Eye (tissue), 1 donor: ENCODE results near the gene ANGEL1.

Experiments
- DNase-seq: peaks from one replicate; pipeline ENCODE4 v3.0.0-alpha.2; 2015

Gene ANGEL1, protein sequence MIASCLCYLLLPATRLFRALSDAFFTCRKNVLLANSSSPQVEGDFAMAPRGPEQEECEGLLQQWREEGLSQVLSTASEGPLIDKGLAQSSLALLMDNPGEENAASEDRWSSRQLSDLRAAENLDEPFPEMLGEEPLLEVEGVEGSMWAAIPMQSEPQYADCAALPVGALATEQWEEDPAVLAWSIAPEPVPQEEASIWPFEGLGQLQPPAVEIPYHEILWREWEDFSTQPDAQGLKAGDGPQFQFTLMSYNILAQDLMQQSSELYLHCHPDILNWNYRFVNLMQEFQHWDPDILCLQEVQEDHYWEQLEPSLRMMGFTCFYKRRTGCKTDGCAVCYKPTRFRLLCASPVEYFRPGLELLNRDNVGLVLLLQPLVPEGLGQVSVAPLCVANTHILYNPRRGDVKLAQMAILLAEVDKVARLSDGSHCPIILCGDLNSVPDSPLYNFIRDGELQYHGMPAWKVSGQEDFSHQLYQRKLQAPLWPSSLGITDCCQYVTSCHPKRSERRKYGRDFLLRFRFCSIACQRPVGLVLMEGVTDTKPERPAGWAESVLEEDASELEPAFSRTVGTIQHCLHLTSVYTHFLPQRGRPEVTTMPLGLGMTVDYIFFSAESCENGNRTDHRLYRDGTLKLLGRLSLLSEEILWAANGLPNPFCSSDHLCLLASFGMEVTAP

DNA sequence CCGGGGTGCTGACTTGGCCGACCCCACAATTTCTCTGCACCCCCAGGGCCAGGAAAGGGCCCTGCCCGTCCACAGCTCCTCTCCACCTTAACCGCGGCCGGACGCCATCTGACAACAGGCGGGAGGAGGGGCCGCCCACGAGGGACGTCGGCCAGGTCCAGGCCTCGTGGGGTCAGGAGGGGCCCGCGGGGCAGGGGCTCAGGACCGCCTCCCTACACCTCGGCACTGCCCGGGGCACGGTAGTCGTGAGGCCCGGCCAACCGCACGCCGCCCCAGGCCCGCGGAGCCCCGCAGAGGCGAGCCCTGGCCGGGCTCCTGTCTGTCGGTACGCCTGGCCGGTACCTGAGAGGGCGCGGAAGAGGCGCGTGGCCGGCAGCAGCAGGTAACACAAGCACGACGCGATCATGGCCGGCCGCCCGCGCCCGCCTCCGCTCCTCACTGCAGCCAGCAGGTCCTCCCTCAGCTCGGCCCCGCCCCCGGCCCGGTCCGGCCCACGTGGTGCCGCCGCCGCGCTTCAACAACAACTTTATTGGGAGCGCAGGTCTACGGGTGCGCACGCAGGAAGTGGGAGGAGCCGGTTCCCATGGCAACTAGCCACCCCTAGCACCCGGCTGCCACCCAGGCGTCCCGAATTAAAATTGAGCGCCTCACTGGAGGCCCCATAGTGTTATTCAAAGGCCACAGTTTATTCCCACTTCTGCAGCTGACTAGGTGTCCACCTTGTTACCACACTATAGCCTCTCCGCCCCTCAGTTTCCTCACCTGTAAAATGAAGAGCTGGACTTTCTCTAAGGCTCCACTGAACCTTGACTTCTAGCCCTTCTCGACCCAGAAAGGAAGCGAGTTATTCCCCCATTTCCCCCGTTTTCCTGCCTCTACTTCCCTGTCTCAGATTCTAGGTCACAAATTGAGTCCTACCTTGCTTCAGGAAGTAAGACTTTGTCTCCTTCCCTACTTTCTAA lies at the start of gene ANGEL1:
Gene ANGEL1, minus strand, starts transcription at position 461 of the 962 bp plus-strand sequence. Its CDS starts 55 bp downstream, at position 406.
- DNase-seq, result peak; percentile 99

DNA sequence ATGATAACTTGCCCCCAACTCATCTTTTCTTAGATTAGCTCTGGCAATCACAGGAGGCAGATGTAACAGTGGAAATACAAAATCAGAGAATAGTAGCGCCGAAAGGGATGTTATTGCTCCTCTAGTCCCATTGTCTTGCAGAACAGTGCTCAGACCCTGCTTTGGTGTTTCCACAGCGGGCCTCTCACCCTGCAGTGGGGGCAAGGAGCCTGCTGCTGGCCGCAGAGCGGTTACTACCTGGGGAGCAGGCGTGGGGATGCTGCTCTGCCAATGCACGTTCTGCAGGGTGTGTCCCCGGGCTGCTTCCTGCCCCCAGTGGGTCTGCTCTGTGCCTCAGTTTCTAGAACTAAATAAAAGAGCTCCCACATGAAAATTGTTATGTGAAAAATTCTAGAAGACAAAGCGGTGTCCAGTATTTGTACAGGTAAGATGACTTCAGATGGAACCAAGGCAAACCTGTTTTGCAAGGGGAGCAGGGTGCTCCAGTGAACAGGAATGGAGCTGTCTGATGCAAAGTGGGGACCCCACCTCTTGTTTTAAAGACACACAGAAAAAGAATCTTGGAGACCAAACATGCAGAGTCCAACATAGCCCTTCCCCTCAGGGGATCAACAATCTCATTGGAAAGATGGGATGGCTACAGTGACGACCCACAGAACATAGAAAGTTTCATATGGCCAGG lies 49.0 kb upstream of the ANGEL1 start:
- no peak for DNase-seq

DNA sequence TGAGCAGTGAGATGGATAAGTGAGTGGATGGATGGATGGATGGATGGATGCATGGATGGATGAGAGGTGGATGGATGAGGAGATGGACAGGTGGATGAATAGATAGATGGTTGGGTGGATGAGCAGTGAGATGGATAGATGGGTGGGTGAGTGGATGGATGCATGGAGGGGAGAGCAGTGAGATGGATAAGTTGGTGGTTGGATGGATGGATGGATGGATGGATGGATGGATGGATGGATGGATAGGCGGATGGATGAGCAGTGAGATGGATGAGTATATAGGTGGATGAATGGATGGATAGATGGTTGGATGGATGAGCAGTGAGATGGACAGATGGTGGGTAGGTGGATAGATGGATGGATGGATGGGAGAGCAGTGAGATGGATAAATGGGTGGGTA lies 44.1 kb upstream of the ANGEL1 start:
- DNase-seq, result no peak

DNA sequence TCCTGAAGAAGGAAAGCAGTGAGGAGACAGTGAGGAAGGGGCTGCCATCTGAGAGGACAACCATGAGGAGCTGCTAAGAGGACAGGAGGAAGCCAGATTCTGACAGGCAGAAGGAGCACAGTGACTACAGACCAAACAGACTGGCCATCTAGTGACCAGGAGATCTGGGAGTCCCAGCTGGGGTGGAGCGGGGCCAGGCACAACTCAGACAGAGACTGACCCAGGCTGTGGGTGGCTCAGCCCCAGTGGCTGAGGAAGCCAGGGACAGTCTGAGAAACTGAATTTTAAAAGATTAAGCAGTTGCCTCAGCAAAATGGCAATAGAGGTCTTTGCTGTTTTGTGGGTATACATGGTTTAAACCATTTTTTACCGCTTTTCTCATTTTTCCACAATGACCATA lies 42.4 kb upstream of the ANGEL1 start:
- no peak for DNase-seq

DNA sequence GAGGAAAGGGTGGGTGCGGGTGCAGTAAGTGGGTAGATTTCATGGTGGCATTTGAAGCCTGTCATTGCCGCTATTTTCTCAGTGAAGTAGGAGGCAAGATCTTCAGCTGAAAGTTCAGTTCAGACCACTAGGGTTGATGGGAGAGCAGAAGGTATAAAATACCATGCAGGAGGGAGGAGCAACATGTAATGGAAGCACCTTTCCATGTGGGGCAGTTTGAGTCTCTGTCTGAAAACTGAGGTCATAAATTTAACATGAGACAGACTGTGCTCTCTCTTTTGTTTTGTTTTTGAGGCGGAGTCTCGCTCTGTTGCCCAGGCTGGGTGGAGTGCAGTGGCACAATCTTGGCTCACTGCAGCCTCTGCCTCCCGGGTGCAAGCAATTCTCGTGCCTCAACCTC lies 36.2 kb upstream of the ANGEL1 start:
- no peak for DNase-seq

DNA sequence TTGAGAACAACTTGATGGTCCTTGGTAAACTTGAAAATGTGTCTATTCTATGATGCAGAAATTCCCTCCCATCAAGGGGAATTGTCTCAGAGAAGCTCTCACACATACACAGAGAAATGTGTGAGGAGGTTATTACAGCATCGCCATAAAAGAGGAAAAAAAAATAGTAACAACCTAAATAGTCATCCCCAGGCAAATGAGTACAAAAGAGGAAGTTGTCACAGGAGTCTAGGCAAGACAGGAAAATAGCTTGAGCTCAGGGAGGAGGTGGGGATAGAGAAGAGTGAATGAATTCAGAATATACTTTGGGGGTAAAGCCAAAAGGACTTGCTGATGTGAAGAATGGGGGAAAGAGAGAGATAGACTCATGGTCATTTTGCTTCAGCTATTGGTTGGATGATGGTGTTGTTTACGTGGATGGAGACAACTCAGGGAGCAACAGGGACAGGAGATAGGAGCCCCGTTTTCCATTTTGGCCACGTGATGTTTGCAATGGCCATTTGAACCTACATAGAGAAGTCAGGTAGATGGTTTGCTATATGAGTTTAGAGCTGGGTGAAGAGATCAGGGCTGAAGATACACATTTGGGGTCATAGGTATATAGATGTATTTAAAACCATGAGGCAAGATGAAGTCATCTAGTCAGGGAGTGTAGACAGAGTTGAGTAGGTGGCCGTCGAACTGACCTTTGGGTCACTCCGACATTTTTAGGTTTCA lies 33.8 kb upstream of the ANGEL1 start:
- no peak for DNase-seq

DNA sequence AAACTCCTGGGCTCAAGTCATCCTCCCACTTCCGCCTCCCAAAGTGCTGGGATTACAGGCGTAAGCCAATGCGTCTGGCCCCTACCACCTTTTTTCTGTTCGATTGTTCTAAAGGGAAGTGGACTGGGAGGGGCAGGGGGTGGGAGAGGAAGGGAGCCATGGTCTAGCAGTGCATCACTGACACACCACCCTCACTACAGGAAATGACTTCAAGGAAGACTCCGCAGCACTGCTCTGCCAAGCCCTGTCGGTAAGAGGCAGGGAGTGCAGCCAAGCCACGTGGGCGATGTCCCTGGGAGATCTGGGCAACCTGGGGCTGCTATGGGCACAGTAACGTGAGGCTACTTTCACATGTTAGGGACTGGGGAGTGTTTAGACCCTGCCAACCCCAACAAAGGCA lies 31.5 kb upstream of the ANGEL1 start:
- DNase-seq, result no peak

DNA sequence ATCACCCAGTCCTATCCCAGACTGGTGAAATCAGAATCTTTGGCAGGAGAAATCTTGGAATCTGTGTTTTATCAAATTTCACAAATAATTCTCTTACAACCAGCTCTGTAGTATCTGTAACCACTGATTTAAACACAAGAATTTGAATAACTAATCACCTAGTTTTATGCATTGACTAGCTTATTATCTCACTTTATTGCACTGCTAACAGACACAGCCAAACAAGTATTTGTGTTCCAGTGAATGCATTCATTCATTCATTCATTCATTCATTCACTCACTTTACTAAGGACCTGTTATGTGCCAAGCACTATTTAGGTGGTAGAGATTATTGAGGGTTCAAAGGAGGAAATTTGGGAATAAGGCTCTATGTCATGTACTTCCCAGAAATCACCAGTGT lies 29.7 kb upstream of the ANGEL1 start:
- no peak for DNase-seq

DNA sequence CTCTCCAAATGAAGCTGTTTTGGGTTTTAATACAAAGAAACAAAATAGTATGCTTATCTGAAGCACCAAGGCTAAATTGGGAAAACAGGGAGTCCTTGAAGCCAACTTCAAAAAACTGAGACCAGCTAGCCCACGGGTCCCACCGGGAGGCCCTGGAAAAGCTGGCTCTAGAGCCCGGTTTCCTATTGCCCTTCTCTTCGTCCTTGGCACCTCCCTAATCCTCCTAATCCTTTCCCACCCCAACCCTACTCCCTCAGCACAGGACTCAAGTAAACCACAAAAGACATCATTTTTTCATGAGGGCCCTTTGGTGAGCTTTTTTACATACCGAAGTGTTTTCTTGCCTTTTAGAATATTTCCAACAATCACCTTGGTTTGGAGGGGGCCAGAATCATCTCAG lies 24.8 kb upstream of the ANGEL1 start:
- no peak for DNase-seq

DNA sequence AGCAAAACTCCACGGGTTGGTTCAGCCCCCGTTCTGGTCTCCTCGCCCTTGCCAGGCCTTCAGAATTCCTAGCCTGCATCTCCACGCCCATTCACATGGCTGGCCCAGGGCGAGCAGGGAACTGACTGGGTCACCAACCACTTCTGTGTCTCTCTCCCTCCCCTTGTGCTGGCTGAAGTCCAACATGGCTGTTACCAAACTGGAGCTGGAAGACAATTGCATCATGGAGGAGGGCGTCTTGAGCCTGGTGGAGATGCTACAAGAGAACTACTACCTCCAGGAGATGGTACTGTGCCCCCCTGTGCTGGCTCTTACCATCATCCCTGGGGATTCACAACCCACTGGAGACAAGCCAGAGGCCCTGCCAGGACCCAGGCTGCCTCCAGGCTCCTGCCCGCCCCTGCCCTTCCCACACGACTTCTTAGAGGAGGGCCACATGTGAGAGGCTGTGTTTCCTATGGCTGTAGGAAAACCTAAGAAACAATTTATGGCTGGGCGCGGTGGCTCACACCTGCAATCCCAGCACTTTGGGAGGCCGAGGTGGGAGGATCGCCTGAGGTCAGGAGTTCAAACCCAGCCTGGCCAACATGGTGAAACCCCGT lies 23.4 kb upstream of the ANGEL1 start:
- no peak for DNase-seq

DNA sequence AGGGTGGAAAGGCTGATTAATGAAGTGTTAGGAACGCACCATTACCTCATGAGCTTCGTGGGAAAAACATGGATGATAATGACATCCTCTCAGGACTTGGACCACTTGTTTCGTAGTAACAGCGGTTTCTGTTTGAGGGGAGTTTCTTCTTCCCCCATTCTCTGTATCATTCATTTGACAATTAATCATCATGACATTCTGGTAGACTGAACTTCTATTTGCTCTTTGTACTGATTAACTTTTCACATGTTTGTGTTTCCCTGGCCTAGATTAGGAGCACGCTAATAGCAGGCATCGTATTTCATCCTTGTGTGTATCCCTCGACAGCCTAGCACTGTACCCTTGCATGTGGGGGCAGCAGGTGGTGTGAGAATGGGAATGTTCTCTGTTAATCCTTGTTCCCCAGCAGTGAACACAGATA lies 21.6 kb upstream of the ANGEL1 start:
- DNase-seq, result peak; percentile 60

DNA sequence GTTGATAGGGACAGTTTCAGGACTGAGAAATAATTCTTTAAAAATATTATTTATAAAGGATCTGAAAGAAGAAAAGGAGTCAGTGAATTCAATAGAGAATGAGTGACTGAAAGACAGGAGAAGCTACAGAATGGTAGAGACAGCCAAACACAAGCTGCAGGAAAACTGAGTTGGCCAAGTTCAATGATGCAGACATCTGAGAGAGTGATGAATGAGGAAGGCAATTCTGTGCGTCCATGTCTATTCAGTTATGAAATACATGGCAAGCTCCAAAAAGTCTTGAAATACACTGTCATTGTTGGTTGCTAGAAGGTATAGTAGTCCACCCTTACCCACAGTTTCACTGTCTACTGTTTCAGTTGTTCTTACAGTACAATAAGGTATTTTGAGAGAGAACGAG lies 20.3 kb upstream of the ANGEL1 start:
- no peak for DNase-seq

DNA sequence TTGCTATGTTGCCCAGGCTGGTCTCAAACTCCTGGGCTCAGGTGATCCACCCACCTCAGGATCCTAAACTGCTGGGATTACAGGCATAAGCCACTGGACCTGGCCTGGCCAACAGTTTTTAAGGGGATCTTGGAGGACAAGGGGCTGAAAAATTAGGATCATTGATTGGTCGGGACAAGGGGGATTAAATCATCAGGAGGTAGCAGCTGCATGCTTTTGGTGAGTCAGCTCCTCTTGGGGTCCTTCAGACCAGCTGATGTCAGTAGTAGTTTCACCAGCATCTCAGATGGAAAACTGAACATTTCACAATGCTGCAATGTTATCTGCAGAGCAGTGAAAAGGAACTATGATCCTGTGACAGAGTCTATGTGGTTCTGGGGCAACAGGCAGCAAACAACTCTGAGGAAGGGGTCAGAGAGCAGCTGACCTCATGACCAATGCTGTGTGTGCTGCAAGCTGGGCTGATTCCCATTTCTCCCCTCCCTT lies 19.9 kb upstream of the ANGEL1 start:
- DNase-seq, result no peak

DNA sequence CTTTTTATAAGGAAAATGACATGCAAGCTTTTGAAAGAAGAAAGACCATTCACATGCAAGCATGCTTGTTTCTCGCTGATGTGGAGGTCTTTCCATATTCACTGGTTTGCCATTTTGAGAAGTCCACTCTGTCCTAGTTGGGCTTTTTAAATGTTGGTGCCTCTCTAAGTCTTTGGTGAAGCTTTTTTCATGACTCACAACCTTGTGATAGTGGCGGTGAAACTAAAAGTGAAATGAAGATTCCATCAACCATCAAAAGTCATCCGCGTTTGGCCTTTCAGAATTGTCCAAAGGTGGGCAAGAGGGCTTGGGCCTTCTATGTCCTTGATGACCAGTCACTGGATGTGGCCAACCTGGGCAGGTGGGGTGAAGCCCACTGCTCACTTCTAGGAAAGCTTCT lies 17.9 kb upstream of the ANGEL1 start:
- no peak for DNase-seq

DNA sequence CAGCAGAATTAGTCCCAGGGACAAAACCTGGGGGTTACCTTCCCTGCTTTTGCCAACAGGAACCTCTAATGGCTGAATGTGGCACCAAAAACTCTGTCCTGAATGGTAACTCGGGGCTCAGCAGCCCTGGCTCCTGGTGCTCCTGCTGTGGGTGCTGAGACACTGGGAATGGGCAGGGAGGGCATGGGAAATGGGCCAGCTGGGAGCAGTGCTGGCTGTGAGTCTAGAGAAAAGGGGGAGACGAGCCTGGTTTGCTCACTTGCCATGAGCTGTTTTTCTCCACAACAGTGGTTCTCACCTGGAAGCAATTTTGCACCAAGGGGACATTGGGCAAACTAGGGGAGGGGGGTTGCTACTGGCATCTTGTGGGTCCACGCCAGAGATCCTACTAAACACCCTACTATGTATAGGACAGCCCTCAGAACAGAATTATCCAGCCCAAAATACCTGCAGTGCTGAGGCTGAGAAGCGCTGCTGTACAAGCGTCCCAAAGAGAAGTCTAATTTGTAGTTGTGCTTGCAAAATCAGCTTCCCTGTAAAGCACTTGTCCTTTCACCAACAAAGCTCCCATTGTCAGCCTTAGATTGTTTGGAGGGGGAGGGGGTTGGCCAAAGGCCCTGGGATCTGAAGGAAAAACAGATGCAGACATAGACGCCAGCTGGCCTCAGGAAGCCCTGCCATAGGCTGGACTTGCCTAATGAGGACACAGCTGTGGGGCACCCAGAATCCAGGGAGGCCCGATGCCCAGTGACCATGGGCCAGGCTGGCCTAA lies 17.2 kb upstream of the ANGEL1 start:
- DNase-seq, result peak; percentile 90

DNA sequence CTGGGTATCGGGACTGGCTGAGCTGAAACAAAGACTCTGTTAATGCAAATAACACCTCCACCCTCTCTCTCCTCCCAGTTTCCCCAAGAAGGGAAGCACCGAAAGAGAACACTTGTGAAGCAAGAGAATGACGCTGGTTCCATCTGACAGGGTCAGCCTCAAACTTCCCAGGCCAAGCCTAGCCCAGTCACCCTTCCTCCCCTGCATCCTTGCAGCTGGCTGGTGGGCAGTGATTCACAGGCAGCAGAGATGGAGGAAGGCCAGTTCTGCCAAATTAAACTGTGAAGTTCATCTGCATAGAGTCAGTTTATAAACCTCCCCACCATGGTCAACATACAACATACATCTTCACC lies 16.3 kb upstream of the ANGEL1 start:
- peak; percentile 30 for DNase-seq

DNA sequence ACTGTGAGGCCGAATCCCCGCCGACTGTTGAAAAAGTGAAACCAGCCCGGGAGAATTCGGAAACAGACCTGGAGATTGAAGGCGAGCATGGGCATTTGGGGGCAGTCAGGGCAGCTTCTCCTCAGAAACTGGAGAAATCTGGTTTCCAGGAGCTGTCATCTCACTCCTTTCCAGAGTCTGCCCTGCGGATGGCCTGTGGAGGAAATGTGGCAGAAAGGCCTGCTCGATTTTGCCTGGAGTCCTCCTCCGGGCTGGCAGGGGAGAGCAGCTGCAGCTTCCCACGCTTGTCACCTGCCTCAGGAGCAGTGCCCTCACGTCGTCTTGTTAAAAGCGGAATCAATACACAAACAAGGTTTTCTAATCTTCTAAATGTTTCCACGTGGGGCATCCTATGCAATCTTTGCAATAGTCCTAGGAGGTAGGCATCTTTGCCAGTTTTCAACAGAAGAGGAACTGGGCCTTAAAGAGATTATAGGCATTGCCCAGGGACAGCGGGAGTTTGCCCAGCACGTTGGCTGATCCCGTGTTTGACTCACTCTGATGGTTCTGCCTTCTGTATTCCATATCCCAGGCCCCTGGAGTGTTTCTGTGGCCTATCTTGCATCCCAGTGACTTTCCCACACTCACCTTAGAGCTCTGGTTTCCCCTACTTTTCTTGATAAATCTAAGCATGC lies 15.8 kb upstream of the ANGEL1 start:
- DNase-seq, result peak; percentile 41

DNA sequence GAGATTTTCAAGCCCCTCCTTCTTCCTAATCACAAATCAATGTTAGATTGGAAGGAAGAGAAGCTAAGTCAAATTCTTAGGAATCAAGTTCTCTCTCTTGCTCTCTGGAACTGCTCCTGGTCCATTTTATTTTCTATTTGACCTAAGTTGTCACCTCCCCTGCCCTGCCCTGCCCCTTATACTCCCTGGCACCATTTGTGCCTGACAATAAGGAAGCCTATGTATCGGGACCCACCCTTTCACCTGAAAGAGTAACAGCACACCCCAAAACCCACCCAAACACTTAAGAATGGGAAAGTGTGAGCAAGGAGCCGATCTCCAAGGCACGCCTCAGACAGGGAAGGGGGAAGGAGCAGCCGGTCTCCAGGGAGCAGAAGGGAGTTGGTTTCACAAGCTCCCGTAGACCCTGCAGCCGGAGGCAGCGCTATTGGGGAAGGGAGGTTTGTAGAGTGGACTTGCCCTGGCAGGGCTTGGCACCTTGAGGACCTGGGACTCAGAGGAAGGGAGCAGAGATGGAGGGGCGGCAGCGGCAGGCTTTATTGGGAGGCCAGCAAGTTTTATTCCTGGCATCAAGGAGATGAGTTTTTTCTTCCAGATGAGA lies 15.1 kb upstream of the ANGEL1 start:
- peak; percentile 29 for DNase-seq

DNA sequence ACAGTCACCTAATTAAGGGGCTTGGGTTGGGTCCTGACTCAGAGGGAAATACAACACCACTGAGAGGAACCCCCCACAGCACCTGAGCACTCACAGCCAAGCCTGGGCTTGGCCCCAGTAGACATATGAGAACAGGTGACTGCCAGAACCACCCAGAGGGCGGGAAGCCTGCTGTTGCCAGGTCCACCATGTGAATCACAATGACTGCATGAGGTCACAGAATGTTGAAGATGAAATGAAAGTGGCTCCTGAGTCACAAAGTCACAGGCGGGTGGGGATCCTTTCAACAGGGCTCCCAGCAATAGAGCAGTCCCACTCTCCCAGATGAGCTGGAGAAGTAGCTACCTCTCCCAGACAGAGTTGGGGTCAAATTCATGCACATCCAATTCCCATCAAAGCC lies 13.4 kb upstream of the ANGEL1 start, which contains the start of gene LRRC74A:
Gene LRRC74A, plus strand, starts transcription at position 287 of the 400 bp plus-strand sequence. CDS start 290 bp downstream, outside the sequence.
- no peak for DNase-seq
